Ascending aorta (tissue), 2 donors: ENCODE measurements around the gene MYL6B. TPM values are rescaled to one million over a fixed set of nuclear protein-coding genes. Genes with fewer than 3 reads are reported as not detected.

Source experiments
- DNase-seq, 2 donors: peaks; one replicate each; pipeline ENCODE4 v3.0.0-alpha.2; 2019; ENCODE audit warnings: low spot score in 2 of 2
- H3K27ac ChIP-seq, 2 donors: fragments of 200-600 bp; sonication (generic); one replicate each; pipeline ENCODE4 v1.5.1; 2016 to 2017; ENCODE audit warnings: mild to moderate bottlenecking in 1 of 2
- H3K27me3 ChIP-seq: fragments of 200-600 bp; sonication (generic); one replicate; pipeline ENCODE4 v1.5.1; 2017
- H3K36me3 ChIP-seq, 2 donors: fragments of 200-600 bp; sonication (generic); one replicate each; pipeline ENCODE4 v1.5.1; 2016
- H3K4me1 ChIP-seq, 2 donors: fragments of 200-600 bp; sonication (generic); one replicate each; pipeline ENCODE4 v1.5.1; 2016 to 2017; ENCODE audit warnings: mild to moderate bottlenecking in 1 of 2
- H3K4me3 ChIP-seq, 2 donors: fragments of 200-600 bp; sonication (generic); one replicate each; pipeline ENCODE4 v1.5.1; 2016 to 2017; ENCODE audit warnings: mild to moderate bottlenecking in 1 of 2
- H3K9me3 ChIP-seq, 2 donors: fragments of 200-600 bp; sonication (generic); one replicate each; pipeline ENCODE4 v1.5.1; 2016
- CTCF ChIP-seq, 3 experiments: fragments of 200-600 bp in 2 of 3; fragments of 450-650 bp in 1 of 3; sonication (generic) in 2 of 3; IDR thresholded peaks; one replicate each; pipeline ENCODE4 v1.5.1; 2016 to 2019; ENCODE audit warnings: antibody characterized with exemption in 3 of 3, mild to moderate bottlenecking in 1 of 3, moderate library complexity in 1 of 3
- intact Hi-C: fragments of 100-400 bp; cut with DNase I; formaldehyde crosslinking; loops from one replicate; pipeline ENCODE4 v1.15.1; 2023
- total RNA-seq: library from RNA; depleted of rRNA; stranded (reverse); fragments of >200 nt; gene quantifications from one replicate; pipeline ENCODE4 v1.1.0, GENCODE V29; 2016

Gene MYL6B
- total RNA-seq, 1 donor from 2014 or later, result 53.6 TPM

GRCh38 chr12:56205445-56205844, 53.1 kb downstream of the MYL6B start:
- peaks cover 49 to 61% of the 10 kb centered on the region in 2 donors for H3K36me3 ChIP-seq

GRCh38 chr12:56206452-56207166, 54.2 kb downstream of the MYL6B start:
- no peak overlapping the region for H3K4me3 ChIP-seq
- no peaks in the 10 kb centered on the region for H3K27me3 ChIP-seq
- intact Hi-C loops, result loop anchor here (2.0 kb wide), 1 partner anchor 14 kb away; the partner anchor contains the start of gene RNF41
- H3K36me3 ChIP-seq, result peaks cover 60 to 73% of the 10 kb centered on the region in 2 donors
- H3K27ac ChIP-seq, result peak overlapping the region; percentile 4 to 38
- peak; percentile 45 to 57 (median 52) for TF ChIP-seq CTCF (IDR thresholded peaks at IDR 0.05)
- no peaks in the 10 kb centered on the region for H3K9me3 ChIP-seq
- DNase-seq, result peak in 1 of 2 donors; percentile 76
- H3K4me1 ChIP-seq, result peaks cover 0 to 2% of the 10 kb centered on the region in 2 donors

More at GRCh38 chr12:56205445-56205844, 53.1 kb downstream of the MYL6B start:
- peak overlapping the region; percentile 1 to 38 for H3K27ac ChIP-seq
- no peak for TF ChIP-seq CTCF (IDR thresholded peaks at IDR 0.05)
- DNase-seq, result no peak
- no peak overlapping the region for H3K4me3 ChIP-seq
- peaks cover 0 to 2% of the 10 kb centered on the region in 2 donors for H3K4me1 ChIP-seq
- H3K9me3 ChIP-seq, result no peaks in the 10 kb centered on the region
- intact Hi-C loops, result no loop called here
- H3K27me3 ChIP-seq, result no peaks in the 10 kb centered on the region

Other genes with a start within 250 kb of the MYL6B start
- 83.7 TPM for gene PYM1, start 224.7 kb upstream of the MYL6B start, total RNA-seq
- 48.6 TPM for gene DGKA, start 221.4 kb upstream of the MYL6B start, total RNA-seq
- gene PMEL, start 186.5 kb upstream of the MYL6B start, total RNA-seq, result not detected
- 24.5 TPM for gene CDK2, start 185.8 kb upstream of the MYL6B start, total RNA-seq
- 48.0 TPM for gene RAB5B, start 178.5 kb upstream of the MYL6B start, total RNA-seq
- gene SUOX, start 155.3 kb upstream of the MYL6B start, total RNA-seq, result 5.4 TPM
- gene IKZF4, start 131.5 kb upstream of the MYL6B start, total RNA-seq, result 1.6 TPM
- gene RPS26, start 110.7 kb upstream of the MYL6B start, total RNA-seq, result 877 TPM
- 3.2 TPM for gene ERBB3, start 72.4 kb upstream of the MYL6B start, total RNA-seq
- gene PA2G4, start 48.0 kb upstream of the MYL6B start, total RNA-seq, result 101 TPM
- 1,819 TPM for gene RPL41, start 36.0 kb upstream of the MYL6B start, total RNA-seq
- 11.1 TPM for gene ZC3H10, start 34.3 kb upstream of the MYL6B start, total RNA-seq
- gene ESYT1, start 24.3 kb upstream of the MYL6B start, total RNA-seq, result 119 TPM
- gene MYL6, start 5.8 kb downstream of the MYL6B start, total RNA-seq, result 1,476 TPM
- gene SMARCC2, start 36.9 kb downstream of the MYL6B start, total RNA-seq, result 53.9 TPM
- 50.3 TPM for gene RNF41, start 69.3 kb downstream of the MYL6B start, total RNA-seq
- gene NABP2, start 71.8 kb downstream of the MYL6B start, total RNA-seq, result 2.8 TPM
- not detected for gene SLC39A5, start 77.5 kb downstream of the MYL6B start, total RNA-seq
- gene ANKRD52, start 105.8 kb downstream of the MYL6B start, total RNA-seq, result 17.5 TPM
- 4.8 TPM for gene COQ10A, start 114.4 kb downstream of the MYL6B start, total RNA-seq
- gene CS, start 147.7 kb downstream of the MYL6B start, total RNA-seq, result 55.2 TPM
- 34.6 TPM for gene CNPY2, start 163.4 kb downstream of the MYL6B start, total RNA-seq
- gene PAN2, start 181.4 kb downstream of the MYL6B start, total RNA-seq, result 45.3 TPM
- gene IL23A, start 186.3 kb downstream of the MYL6B start, total RNA-seq, result not detected
- gene STAT2, start 207.5 kb downstream of the MYL6B start, total RNA-seq, result 246 TPM
- gene APOF, start 210.3 kb downstream of the MYL6B start, total RNA-seq, result not detected